ENCODE measurements around the gene PLXNB3.

DNA sequence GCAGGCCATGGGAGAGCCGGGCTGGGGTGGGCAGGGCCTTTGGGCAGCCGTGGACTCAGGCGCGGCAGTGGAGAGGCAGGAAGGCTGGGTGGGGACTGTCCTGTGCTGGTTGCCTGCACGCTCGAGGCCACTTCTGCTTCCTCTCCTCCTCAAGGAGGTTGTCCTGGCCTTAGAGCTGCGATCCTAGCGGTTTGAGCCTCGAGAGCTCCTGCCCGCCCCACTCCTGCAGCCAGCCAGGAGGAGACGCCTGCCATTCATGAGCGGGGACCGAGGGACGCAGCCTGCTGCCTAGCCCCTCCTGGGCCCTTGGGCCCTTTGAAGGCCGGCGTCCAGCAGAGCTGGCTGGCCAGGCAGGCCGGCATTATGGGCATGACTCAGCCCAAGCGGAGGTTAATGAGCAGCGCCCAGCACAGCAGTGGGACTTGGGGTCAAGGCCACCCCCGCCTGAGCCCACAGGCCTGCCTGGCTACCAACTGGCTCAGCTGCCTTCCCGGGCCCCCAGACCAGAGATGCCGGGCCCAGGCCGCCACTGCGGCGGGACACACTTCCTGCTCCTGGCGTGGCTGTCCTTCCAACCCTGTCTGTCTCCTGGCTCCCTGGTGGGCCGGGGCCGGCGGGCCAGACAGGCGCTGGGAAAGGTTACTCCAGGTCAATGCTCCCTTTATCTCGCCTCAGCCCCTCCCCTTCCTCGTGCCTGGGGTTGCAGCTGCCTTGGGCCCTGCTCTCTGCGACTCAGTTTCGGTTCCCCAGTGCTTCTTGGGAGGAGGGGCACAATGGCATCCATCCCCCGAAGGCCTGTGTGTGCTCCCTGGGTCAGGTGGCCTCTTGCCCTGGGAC, 37.5 kb upstream of the PLXNB3 start:
- TF ChIP-seq, protein P1, sequence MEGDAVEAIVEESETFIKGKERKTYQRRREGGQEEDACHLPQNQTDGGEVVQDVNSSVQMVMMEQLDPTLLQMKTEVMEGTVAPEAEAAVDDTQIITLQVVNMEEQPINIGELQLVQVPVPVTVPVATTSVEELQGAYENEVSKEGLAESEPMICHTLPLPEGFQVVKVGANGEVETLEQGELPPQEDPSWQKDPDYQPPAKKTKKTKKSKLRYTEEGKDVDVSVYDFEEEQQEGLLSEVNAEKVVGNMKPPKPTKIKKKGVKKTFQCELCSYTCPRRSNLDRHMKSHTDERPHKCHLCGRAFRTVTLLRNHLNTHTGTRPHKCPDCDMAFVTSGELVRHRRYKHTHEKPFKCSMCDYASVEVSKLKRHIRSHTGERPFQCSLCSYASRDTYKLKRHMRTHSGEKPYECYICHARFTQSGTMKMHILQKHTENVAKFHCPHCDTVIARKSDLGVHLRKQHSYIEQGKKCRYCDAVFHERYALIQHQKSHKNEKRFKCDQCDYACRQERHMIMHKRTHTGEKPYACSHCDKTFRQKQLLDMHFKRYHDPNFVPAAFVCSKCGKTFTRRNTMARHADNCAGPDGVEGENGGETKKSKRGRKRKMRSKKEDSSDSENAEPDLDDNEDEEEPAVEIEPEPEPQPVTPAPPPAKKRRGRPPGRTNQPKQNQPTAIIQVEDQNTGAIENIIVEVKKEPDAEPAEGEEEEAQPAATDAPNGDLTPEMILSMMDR (IDR thresholded peaks at IDR 0.05) = peak in 1 of 6 experiments; percentile 2
- TF ChIP-seq POLR2A (IDR thresholded peaks at IDR 0.05) = no peak
